GM19023 (cell line): ENCODE measurements around the gene N4BP2L2.
A peak's percentile ranks its signal among the peaks of the same experiment; 100 is the strongest.

Source experiments
- ATAC-seq: cut with Tn5 transposase; IDR thresholded peaks from one replicate; pipeline ENCODE4 v1.9.1; 2021; ENCODE audit warnings: mild to moderate bottlenecking, moderate library complexity; ENCODE audit not compliant: unreplicated experiment

N4BP2L2 gene

DNA sequence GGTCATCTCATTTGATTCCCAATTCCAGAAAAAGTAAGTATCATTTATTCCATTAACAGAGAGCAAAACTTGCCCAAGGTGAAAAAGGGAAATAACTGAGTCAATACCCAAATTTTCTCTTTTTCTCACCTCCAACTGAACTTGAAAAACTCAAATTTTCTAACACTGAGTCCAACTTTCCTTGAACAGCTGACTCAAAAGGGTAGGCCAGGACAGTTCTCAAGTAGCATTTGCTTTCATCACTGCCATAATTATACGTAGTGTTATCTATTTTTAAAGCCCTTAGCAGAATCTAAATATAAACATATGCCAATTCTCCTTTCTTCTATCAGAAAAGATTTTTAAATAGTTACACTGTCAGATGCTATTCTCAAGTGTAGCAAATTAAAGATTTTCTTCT lies 3.5 kb downstream of the N4BP2L2 start:
- no peak for ATAC-seq

DNA sequence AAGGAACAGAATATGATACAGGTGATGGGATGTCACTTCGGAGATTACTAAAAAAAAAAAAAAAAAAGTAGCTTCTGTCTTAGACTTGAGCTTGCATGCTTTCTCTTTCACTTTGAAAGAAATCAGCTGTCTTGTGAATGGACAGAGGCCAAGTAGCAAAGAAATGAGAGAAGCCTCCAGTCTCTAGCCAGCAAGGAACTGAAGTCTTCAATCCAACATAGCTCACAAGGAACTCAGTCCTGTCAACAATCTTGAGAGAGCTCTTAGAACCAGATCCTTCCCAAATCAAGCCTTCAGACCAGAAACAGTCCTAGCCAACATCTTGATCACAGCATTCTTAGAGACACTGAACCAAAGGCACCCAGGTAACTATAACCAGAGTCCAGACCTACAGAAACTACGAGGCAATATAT lies 7.7 kb downstream of the N4BP2L2 start:
- ATAC-seq: peak; percentile 82

GRCh38 chr13:32528358-32528757 lies 10.2 kb downstream of the N4BP2L2 start:
- ATAC-seq: no peak

DNA sequence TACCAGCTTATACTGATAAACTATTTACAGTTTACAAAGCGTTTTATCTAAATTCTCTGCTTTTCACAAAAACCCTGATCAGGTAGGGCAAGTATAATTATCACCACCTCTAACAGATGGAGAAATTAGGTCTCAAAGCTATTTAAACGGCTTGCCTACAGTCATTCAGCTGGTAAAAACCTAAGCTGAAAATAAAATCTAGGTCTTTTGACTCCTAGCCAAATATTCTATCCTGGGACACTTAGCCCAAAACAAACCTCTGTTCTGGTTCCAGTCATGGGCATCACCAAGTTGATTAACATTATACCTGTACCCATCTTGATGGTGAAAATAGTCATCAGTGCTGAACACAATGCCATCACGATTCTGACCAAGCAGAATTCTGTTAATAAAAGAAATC lies 11.4 kb downstream of the N4BP2L2 start:
- no peak for ATAC-seq

GRCh38 chr13:32525766-32526165 lies 12.8 kb downstream of the N4BP2L2 start:
- no peak for ATAC-seq

- ATAC-seq: no peak
Measured at GRCh38 chr13:32515246-32515645, 23.3 kb downstream of the N4BP2L2 start.

- no peak for ATAC-seq
Measured at GRCh38 chr13:32511482-32511881, 27.1 kb downstream of the N4BP2L2 start.

- no peak for ATAC-seq
Measured at GRCh38 chr13:32504876-32505275, 33.7 kb downstream of the N4BP2L2 start.

DNA sequence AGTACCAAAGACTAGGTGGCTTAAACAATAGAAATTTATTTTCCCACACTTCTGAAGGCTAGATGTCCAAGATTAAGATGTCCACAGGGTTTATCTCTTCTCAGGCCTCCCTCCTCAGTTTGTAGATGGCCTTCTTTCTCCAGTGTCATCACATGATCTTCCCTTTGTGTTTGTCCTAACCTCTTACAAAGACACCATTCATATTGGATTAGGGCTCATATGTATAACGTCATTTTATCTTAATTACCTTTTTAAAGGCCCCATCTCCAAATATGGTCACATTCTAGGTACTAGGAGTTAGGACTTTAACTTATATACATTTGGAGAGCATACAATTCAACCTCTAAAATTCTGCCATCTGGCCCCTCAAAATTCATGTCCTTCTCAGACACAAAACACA lies 34.3 kb downstream of the N4BP2L2 start:
- no peak for ATAC-seq

GRCh38 chr13:32503727-32504126 lies 34.9 kb downstream of the N4BP2L2 start:
- ATAC-seq: no peak

DNA sequence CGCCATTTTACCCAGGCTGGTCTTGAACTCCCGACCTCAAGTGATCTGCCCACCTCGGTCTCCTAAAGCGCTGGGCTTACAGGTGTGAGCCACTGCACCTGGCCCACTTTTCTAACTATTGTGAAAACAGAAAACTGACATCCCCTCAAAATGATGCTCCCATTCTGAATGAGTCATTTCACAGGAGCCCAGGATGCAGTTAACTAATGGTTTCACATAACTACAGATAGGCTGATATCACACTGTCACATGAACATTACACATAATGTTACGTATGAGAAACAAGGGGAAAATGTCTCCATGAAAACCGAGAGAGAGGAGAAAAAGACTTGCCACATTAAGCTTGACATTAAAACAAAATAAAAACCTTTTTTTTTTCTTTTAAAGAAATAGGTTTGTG lies 37.5 kb downstream of the N4BP2L2 start:
- ATAC-seq: no peak

- no peak for ATAC-seq
Measured at GRCh38 chr13:32499538-32500210, 38.9 kb downstream of the N4BP2L2 start.

- no peak for ATAC-seq
Measured at GRCh38 chr13:32497589-32497988, 41.0 kb downstream of the N4BP2L2 start.

GRCh38 chr13:32496599-32497160 lies 41.9 kb downstream of the N4BP2L2 start:
- ATAC-seq: no peak

- ATAC-seq: no peak
Measured at GRCh38 chr13:32495841-32496240, 42.8 kb downstream of the N4BP2L2 start.

DNA sequence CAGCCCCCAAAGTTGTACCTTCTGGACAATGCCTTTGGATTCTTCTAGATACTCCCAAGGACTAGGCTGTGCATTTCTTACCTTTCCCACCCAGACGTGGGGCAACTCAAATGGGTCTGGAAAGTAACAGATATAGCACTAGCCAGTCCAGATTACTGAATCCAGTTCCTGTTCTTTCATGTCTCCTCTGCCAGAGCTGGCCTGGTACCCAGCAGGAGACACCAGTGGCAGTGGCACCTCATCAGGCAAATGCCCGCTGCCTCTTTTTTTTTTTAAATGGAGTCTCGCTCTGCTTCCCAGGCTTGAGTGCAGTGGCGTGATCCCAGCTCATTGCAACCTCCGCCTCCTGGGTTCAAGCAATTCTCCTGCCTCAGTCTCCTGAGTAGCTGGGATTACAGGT lies 43.2 kb downstream of the N4BP2L2 start:
- ATAC-seq: no peak

DNA sequence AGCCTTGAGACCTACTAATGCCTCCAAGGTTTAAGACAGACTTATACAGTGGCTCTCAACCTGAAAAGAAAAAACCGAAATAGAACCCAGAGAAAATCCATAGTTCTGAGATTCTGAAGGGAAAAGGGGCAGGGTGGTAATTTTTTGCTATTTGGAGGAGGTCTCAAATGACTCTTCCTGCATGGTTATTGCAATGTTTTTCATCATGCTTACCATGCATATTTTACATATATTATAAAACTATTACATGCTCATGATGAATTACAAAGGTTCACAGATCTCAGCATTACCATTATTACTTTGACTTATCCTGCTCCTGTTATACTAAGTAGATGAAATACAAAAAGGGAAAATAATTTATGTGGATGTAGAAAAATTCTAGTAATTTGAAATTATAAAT lies 47.6 kb downstream of the N4BP2L2 start:
- ATAC-seq: no peak

GRCh38 chr13:32476892-32477291 lies 61.7 kb downstream of the N4BP2L2 start:
- no peak for ATAC-seq

- no peak for ATAC-seq
Measured at GRCh38 chr13:32476021-32476731, 62.4 kb downstream of the N4BP2L2 start.

GRCh38 chr13:32474999-32475792 lies 63.4 kb downstream of the N4BP2L2 start:
- ATAC-seq: no peak

DNA sequence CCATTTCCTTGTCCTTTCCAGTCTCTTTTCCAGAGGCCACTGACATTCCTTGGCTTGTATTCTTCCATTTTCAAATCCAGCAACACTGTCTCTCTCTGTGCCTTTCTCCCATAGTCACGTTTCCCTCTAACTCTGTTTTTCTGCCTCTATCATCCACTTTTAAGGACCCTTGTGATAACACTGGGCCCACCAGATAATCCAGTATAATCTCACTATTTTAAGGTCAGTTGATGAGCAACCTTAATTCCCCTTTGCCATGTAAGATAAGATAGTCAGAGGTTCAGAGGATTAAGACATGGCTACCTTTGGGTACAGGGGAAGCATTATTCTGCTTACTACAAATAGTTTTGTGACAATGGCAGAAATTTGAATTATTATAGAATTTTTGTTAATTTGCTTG lies 64.9 kb downstream of the N4BP2L2 start:
- ATAC-seq: no peak
